GM13977 (cell line): ENCODE data around the gene TPO.

ENCODE experiments used
- DNase-seq: peaks from one replicate; pipeline ENCODE4 v3.0.0; 2012; ENCODE audit warnings: low spot score
- CTCF ChIP-seq: IDR thresholded peaks from 2 replicates; pipeline ENCODE4 v1.5.1; 2012; ENCODE audit warnings: mild to moderate bottlenecking, control low read depth; ENCODE audit not compliant: insufficient read depth; ENCODE audit errors: extremely low read depth, missing control alignments
- in situ Hi-C: fragments of 300-500 bp; cut with MboI; formaldehyde crosslinking; loops from one replicate; pipeline ENCODE4 v1.12.0; 2022; ENCODE audit warnings: low sequenced_read_pairs, low pct_unique_long_range_greater_than_20kb, mixed read lengths, inconsistent platforms; ENCODE audit not compliant: unreplicated experiment

TPO gene

GRCh38 chr2:1393321-1393720 lies 19.9 kb upstream of the TPO start:
- TF ChIP-seq CTCF = no peak
- in situ Hi-C loops = no loop called here
- DNase-seq = no peak

GRCh38 chr2:1394709-1395408 lies 18.4 kb upstream of the TPO start:
- in situ Hi-C loops = no loop called here

GRCh38 chr2:1397350-1397749 lies 15.9 kb upstream of the TPO start:
- no peak for TF ChIP-seq CTCF
- in situ Hi-C loops = no loop called here

More at GRCh38 chr2:1394709-1395408, 18.4 kb upstream of the TPO start:
- no peak for DNase-seq
- TF ChIP-seq CTCF = no peak

GRCh38 chr2:1398191-1398590 lies 15.1 kb upstream of the TPO start:
- TF ChIP-seq CTCF = no peak
- in situ Hi-C loops = no loop called here
- no peak for DNase-seq

More at GRCh38 chr2:1397350-1397749, 15.9 kb upstream of the TPO start:
- DNase-seq = no peak

- DNase-seq = no peak
- in situ Hi-C loops = no loop called here
These were observed 12.1 kb upstream of the TPO start for GRCh38 chr2:1400943-1401735.

GRCh38 chr2:1402064-1402463 lies 11.2 kb upstream of the TPO start:
- TF ChIP-seq CTCF = no peak
- in situ Hi-C loops = no loop called here
- no peak for DNase-seq

More at GRCh38 chr2:1400943-1401735, 12.1 kb upstream of the TPO start:
- no peak for TF ChIP-seq CTCF
